Glutamatergic neuron (in vitro differentiated cells): ENCODE data around the gene INSL6. TPM values are rescaled to one million over a fixed set of nuclear protein-coding genes. Genes with fewer than 3 reads are reported as not detected.

Experiments
- DNase-seq: peaks from one replicate; pipeline ENCODE4 v3.0.0; 2022
- H3K27ac Mint-ChIP-seq: one replicate; pipeline ENCODE4 v1.8.0; 2020; ENCODE audit warnings: mild to moderate bottlenecking, mixed read lengths, inconsistent platforms; ENCODE audit not compliant: unreplicated experiment
- H3K27me3 Mint-ChIP-seq: one replicate; pipeline ENCODE4 v1.8.0; 2020; ENCODE audit warnings: mild to moderate bottlenecking, moderate library complexity, mixed read lengths, inconsistent platforms; ENCODE audit not compliant: unreplicated experiment
- H3K36me3 Mint-ChIP-seq: one replicate; pipeline ENCODE4 v1.8.0; 2020; ENCODE audit warnings: mild to moderate bottlenecking, mixed read lengths, inconsistent platforms; ENCODE audit not compliant: unreplicated experiment
- H3K4me1 Mint-ChIP-seq: one replicate; pipeline ENCODE4 v1.8.0; 2020; ENCODE audit warnings: mild to moderate bottlenecking, low read depth, mixed read lengths, inconsistent platforms; ENCODE audit not compliant: unreplicated experiment
- H3K4me3 Mint-ChIP-seq: one replicate; pipeline ENCODE4 v1.8.0; 2020; ENCODE audit warnings: mild to moderate bottlenecking, mixed read lengths, inconsistent platforms; ENCODE audit not compliant: unreplicated experiment
- H3K9me3 Mint-ChIP-seq: one replicate; pipeline ENCODE4 v1.8.0; 2020; ENCODE audit warnings: mild to moderate bottlenecking, moderate library complexity, mixed read lengths, inconsistent platforms; ENCODE audit not compliant: unreplicated experiment
- total RNA-seq: library from RNA; stranded (reverse); fragmentation: NEBNext Ultra II Directional; extraction: Animal tissue kit (Norgen Biotek cat#: 25700); gene quantifications from one replicate; pipeline ENCODE4 v1.2.1, GENCODE V29; 2021; ENCODE audit not compliant: unreplicated experiment
- TF ChIP-seq, protein P1 (sequence below): fragments of 200-600 bp; sonication (generic); IDR thresholded peaks from one replicate; pipeline ENCODE4 v1.5.0; 2021; ENCODE audit not compliant: partially characterized antibody, unreplicated experiment

Gene INSL6
- total RNA-seq, 1 donor from 2014 or later, result not detected

DNA sequence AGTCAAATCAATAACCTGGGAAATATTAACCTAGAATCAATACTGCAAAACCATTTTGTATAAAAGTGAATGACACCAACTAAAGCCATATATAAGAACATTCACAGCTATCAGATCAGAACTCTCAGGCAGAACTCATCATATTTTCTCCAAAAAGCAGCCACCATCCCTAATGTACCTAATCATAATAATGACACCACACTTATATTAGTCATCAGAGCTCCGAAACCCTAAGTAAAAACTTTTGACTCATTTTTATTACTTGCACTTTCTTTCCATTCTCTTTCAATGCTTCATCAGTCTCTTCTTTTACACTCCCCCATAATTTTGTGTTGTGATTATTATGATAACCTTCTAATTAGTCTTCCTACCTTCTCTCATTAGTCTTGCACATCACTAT, 45.3 kb downstream of the INSL6 start:
- no peak overlapping the region for H3K4me3 Mint-ChIP-seq
- H3K36me3 Mint-ChIP-seq, result peaks cover 8% of the 10 kb centered on the region
- peaks cover 1% of the 10 kb centered on the region for H3K27me3 Mint-ChIP-seq
- H3K27ac Mint-ChIP-seq, result no peak overlapping the region
- H3K9me3 Mint-ChIP-seq, result peaks cover 5% of the 10 kb centered on the region
- no peaks in the 10 kb centered on the region for H3K4me1 Mint-ChIP-seq
- DNase-seq, result no peak
- TF ChIP-seq, protein P1, sequence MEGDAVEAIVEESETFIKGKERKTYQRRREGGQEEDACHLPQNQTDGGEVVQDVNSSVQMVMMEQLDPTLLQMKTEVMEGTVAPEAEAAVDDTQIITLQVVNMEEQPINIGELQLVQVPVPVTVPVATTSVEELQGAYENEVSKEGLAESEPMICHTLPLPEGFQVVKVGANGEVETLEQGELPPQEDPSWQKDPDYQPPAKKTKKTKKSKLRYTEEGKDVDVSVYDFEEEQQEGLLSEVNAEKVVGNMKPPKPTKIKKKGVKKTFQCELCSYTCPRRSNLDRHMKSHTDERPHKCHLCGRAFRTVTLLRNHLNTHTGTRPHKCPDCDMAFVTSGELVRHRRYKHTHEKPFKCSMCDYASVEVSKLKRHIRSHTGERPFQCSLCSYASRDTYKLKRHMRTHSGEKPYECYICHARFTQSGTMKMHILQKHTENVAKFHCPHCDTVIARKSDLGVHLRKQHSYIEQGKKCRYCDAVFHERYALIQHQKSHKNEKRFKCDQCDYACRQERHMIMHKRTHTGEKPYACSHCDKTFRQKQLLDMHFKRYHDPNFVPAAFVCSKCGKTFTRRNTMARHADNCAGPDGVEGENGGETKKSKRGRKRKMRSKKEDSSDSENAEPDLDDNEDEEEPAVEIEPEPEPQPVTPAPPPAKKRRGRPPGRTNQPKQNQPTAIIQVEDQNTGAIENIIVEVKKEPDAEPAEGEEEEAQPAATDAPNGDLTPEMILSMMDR, result no peak

DNA sequence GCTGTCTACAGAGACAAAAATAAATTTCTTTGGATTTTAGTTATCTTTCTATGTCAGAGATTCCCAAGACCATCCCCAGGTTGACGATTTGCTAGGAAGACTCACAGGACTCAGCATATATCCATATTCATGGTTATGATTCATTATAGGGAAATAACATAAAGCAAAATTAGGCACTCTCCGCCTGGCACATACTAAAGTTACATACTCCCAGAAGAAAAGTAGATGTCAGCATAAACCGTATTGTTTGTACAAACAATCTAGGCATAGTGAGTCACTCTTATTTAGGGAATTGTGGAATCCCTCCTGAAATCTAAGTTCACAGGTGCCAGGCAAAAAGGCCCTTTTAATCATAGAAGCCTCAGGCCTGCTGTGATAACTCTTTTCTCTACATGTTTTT, 62.9 kb downstream of the INSL6 start:
- H3K9me3 Mint-ChIP-seq, result no peaks in the 10 kb centered on the region
- no peak overlapping the region for H3K4me3 Mint-ChIP-seq
- H3K36me3 Mint-ChIP-seq, result no peaks in the 10 kb centered on the region
- H3K4me1 Mint-ChIP-seq, result no peaks in the 10 kb centered on the region
- no peak for DNase-seq
- TF ChIP-seq, protein P1, result no peak
- H3K27ac Mint-ChIP-seq, result no peak overlapping the region
- H3K27me3 Mint-ChIP-seq, result no peaks in the 10 kb centered on the region

DNA sequence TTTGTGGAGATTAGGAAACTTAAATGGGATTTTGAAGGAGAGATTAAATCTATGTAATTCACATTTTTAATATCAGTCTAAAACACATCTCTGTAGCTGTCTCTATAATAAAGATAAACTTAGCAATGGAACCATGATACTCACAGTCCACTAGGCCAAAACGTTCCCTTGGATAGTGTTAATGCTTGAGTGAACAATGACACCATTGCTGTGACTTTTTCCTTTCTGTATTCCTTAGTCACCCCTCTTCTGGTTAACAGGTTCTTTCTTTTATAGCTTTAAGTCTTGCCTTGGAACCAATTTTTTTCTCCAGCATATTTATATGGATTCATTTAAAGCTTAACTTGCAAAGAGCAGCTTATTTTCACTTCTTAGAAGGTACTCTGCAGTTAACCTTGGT, 63.3 kb downstream of the INSL6 start:
- DNase-seq, result no peak
- no peak overlapping the region for H3K27ac Mint-ChIP-seq
- H3K9me3 Mint-ChIP-seq, result no peaks in the 10 kb centered on the region
- H3K36me3 Mint-ChIP-seq, result no peaks in the 10 kb centered on the region
- H3K27me3 Mint-ChIP-seq, result no peaks in the 10 kb centered on the region
- TF ChIP-seq, protein P1, result no peak
- no peaks in the 10 kb centered on the region for H3K4me1 Mint-ChIP-seq
- H3K4me3 Mint-ChIP-seq, result no peak overlapping the region

DNA sequence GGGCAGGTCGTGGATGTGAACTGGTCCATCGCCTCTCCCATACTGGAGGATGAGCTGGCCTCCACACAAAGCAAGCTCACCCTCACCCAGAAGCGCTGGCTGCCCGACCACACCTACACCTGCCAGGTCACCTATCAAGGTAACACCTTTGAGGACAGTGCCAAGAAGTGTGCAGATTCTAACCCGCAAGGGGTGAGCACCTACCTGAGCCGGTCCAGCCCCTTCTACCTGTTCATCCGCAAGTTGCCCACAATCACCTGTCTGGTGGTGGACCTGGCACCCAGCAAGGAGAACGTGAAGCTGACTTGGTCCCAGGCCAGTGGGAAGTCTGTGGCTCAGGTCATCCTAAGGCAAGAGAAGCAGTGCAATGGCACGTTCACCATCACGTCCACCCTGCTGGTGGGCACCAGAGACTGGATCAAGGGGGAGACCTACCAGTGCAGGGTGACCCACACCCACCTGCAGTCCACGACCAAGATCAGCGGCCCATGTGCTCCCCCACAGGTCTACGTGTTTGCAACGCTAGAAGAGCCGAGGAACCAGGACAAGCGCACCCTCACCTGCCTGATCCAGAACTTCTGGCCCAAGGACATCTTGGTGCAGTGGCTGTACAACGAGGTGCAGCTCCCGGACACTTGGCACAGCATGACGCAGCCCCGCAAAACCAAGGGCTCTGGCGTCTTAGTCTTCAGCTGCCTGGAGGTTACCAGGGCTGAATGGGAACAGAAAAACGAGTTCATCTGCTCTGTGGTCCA, 71.3 kb downstream of the INSL6 start:
- Mint-ChIP-seq H3K36me3 (peaks cover 4% of the 10 kb centered on the region), H3K27me3 (peaks cover 2% of the 10 kb centered on the region), H3K9me3 (no peaks in the 10 kb centered on the region), H3K4me3 (no peak overlapping the region), H3K4me1 (no peaks in the 10 kb centered on the region), H3K27ac (no peak overlapping the region)
- no peak for DNase-seq
- TF ChIP-seq, protein P1, result no peak

Other genes with a start within 250 kb of the INSL6 start
- gene JAK2, start 200.4 kb downstream of the INSL6 start, total RNA-seq, result 5.8 TPM
- not detected for gene INSL4, start 45.8 kb upstream of the INSL6 start, total RNA-seq
- gene RLN2, start 119.1 kb upstream of the INSL6 start, total RNA-seq, result not detected
- not detected for gene RLN1, start 154.2 kb upstream of the INSL6 start, total RNA-seq